ENCODE measurements around the gene NINL. TPM values are rescaled to one million over a fixed set of nuclear protein-coding genes. Genes with fewer than 3 reads are reported as not detected.

NINL gene
- polyA plus RNA-seq, 1 of the 3 experiments (the other 2 are of a cell fraction) = 22.5 TPM

DNA sequence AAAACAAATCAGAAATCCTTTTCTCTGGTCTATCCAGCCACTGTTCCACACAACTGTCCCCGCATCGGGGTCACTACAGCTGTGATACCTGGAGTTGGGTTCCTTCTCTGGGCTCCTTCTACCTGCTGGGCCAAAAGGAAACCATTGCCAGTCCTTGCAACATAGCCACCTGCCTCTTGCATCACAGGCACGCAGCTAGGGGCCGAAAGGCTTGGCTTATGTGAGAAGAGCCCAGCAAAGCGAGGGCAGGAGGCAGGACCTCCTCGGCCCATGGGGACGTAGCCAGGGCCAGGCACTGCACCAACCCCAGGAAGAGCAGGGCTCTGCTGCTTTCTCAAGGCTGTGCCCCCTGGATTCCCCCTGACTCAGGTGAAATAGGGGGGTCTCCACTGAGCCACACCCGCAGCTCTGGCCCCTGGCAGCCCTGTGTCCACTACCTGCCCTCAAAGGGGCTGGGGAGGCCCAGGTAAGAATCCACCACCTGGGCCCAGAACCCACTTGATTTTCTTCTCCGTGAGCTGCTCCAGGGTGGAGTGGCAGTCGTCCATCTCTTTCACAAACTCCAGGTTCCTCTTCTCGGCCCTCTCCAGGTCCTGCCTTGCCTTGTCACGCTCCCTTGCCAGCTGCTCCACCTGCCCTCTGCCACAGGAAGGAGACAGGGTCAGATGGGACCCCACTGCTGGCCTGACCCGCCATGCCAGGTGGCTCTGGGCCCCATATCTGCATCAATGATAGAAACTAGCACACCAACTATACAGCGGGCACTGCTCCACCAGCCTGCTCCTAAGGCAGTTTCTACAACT is 89.0 kb downstream of the NINL start:
- Histone ChIP-seq H3K9me2 (no peaks in the 10 kb centered on the region), H2AFZ (ENCODE audit: low read depth) (no peak overlapping the region), H3K79me2 (ENCODE audit: insufficient read depth) (no peaks in the 10 kb centered on the region), H3K4me1 (ENCODE audit: control insufficient read depth in 1 of 2, insufficient read depth in 2 of 2, low read depth in 1 of 2, low read length in 1 of 2) (peaks cover 0 to 6% of the 10 kb centered on the region in 2 experiments; a peak in 1 of 4 replicates), H3K36me3 (replicated peaks in 1 of 2; ENCODE audit: control insufficient read depth in 1 of 2, insufficient read depth in 2 of 2, low read length in 1 of 2) (peaks cover 0 to 10% of the 10 kb centered on the region in 2 experiments), H3K4me2 (no peak overlapping the region), H4K20me1 (ENCODE audit: insufficient read depth) (no peaks in the 10 kb centered on the region), H3K9me3 (no peaks in the 10 kb centered on the region), H3K27ac (ENCODE audit: low read depth in 2 of 2, low read length in 1 of 2) (no peak overlapping the region), H3K9ac (no peak overlapping the region), H3K4me3 (ENCODE audit: low read depth in 2 of 2, low read length in 1 of 2) (no peak overlapping the region), H3F3A (replicated peaks; ENCODE audit: insufficient read depth) (no peaks in the 10 kb centered on the region), H3K27me3 (ENCODE audit: insufficient read depth) (no peaks in the 10 kb centered on the region)
- CTCF ChIA-PET = interaction anchor here (0.6 kb wide), 1 partner anchor 82 kb away, joined by 3 read pairs; no protein-coding TSS in a partner anchor
- POLR2A ChIA-PET = interaction anchor here (0.9 to 1.4 kb wide), 2 partner anchors 11 to 88 kb away, joined by 3 read pairs; no protein-coding TSS in a partner anchor
- no peak for DNase-seq
- TF ChIP-seq, protein P1, sequence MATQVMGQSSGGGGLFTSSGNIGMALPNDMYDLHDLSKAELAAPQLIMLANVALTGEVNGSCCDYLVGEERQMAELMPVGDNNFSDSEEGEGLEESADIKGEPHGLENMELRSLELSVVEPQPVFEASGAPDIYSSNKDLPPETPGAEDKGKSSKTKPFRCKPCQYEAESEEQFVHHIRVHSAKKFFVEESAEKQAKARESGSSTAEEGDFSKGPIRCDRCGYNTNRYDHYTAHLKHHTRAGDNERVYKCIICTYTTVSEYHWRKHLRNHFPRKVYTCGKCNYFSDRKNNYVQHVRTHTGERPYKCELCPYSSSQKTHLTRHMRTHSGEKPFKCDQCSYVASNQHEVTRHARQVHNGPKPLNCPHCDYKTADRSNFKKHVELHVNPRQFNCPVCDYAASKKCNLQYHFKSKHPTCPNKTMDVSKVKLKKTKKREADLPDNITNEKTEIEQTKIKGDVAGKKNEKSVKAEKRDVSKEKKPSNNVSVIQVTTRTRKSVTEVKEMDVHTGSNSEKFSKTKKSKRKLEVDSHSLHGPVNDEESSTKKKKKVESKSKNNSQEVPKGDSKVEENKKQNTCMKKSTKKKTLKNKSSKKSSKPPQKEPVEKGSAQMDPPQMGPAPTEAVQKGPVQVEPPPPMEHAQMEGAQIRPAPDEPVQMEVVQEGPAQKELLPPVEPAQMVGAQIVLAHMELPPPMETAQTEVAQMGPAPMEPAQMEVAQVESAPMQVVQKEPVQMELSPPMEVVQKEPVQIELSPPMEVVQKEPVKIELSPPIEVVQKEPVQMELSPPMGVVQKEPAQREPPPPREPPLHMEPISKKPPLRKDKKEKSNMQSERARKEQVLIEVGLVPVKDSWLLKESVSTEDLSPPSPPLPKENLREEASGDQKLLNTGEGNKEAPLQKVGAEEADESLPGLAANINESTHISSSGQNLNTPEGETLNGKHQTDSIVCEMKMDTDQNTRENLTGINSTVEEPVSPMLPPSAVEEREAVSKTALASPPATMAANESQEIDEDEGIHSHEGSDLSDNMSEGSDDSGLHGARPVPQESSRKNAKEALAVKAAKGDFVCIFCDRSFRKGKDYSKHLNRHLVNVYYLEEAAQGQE (IDR thresholded peaks at IDR 0.05; ENCODE audit: low read depth, low read length) = no peak
- TF ChIP-seq ZBTB33 (IDR thresholded peaks at IDR 0.05; ENCODE audit: borderline replicate concordance, low read depth) = no peak
- no peak for TF ChIP-seq RCOR1 (IDR thresholded peaks at IDR 0.05; ENCODE audit: low read length)
- TF ChIP-seq TAF1 (IDR thresholded peaks at IDR 0.05; ENCODE audit: borderline replicate concordance, low read depth, low read length) = no peak
- no peak for TF ChIP-seq JUND (IDR thresholded peaks at IDR 0.05)
- TF ChIP-seq SIN3A (IDR thresholded peaks at IDR 0.05; ENCODE audit: borderline replicate concordance, low read depth, low read length) = no peak
- no peak for TF ChIP-seq POLR2AphosphoS5 (IDR thresholded peaks at IDR 0.05; ENCODE audit: low read depth, low read length)
- TF ChIP-seq CHD2 (IDR thresholded peaks at IDR 0.05; ENCODE audit: low read length, partially characterized antibody) = no peak
- TF ChIP-seq, protein P2, sequence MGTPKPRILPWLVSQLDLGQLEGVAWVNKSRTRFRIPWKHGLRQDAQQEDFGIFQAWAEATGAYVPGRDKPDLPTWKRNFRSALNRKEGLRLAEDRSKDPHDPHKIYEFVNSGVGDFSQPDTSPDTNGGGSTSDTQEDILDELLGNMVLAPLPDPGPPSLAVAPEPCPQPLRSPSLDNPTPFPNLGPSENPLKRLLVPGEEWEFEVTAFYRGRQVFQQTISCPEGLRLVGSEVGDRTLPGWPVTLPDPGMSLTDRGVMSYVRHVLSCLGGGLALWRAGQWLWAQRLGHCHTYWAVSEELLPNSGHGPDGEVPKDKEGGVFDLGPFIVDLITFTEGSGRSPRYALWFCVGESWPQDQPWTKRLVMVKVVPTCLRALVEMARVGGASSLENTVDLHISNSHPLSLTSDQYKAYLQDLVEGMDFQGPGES (IDR thresholded peaks at IDR 0.05; ENCODE audit: low read depth, low read length) = no peak
- no peak for TF ChIP-seq RAD21 (IDR thresholded peaks at IDR 0.05; ENCODE audit: low read length)
- TF ChIP-seq NFIC (IDR thresholded peaks at IDR 0.05; ENCODE audit: borderline replicate concordance) = no peak
- TF ChIP-seq NRF1 (IDR thresholded peaks at IDR 0.05; ENCODE audit: low read depth, low read length) = no peak
- no peak for TF ChIP-seq TEAD4 (IDR thresholded peaks at IDR 0.05; ENCODE audit: borderline replicate concordance, insufficient read depth)
- TF ChIP-seq EZH2phosphoT487 (IDR thresholded peaks at IDR 0.05; ENCODE audit: borderline replicate concordance, low read depth) = no peak
- TF ChIP-seq, protein P3, sequence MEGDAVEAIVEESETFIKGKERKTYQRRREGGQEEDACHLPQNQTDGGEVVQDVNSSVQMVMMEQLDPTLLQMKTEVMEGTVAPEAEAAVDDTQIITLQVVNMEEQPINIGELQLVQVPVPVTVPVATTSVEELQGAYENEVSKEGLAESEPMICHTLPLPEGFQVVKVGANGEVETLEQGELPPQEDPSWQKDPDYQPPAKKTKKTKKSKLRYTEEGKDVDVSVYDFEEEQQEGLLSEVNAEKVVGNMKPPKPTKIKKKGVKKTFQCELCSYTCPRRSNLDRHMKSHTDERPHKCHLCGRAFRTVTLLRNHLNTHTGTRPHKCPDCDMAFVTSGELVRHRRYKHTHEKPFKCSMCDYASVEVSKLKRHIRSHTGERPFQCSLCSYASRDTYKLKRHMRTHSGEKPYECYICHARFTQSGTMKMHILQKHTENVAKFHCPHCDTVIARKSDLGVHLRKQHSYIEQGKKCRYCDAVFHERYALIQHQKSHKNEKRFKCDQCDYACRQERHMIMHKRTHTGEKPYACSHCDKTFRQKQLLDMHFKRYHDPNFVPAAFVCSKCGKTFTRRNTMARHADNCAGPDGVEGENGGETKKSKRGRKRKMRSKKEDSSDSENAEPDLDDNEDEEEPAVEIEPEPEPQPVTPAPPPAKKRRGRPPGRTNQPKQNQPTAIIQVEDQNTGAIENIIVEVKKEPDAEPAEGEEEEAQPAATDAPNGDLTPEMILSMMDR (IDR thresholded peaks at IDR 0.05) = no peak
- WGBS (ENCODE audit: low lambda C conversion rate) = 94% methylated on average over 7 of the region's 14 CpGs

All from SK-N-SH (cell line).